ENCODE data around the gene CYBRD1. TPM values are rescaled to one million over a fixed set of nuclear protein-coding genes. Genes with fewer than 3 reads are reported as not detected.

The CYBRD1 gene
- total RNA-seq, 4 donors from 2014 or later, result 158 to 241 (median 194) TPM

- no peak for DNase-seq (ENCODE audit: low spot score in 2 of 2)
- TF ChIP-seq POLR2A (IDR thresholded peaks at IDR 0.05), result no peak
- TF ChIP-seq, protein P1, sequence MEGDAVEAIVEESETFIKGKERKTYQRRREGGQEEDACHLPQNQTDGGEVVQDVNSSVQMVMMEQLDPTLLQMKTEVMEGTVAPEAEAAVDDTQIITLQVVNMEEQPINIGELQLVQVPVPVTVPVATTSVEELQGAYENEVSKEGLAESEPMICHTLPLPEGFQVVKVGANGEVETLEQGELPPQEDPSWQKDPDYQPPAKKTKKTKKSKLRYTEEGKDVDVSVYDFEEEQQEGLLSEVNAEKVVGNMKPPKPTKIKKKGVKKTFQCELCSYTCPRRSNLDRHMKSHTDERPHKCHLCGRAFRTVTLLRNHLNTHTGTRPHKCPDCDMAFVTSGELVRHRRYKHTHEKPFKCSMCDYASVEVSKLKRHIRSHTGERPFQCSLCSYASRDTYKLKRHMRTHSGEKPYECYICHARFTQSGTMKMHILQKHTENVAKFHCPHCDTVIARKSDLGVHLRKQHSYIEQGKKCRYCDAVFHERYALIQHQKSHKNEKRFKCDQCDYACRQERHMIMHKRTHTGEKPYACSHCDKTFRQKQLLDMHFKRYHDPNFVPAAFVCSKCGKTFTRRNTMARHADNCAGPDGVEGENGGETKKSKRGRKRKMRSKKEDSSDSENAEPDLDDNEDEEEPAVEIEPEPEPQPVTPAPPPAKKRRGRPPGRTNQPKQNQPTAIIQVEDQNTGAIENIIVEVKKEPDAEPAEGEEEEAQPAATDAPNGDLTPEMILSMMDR (IDR thresholded peaks at IDR 0.05), result no peak
- intact Hi-C loops (cut with DNase I; ENCODE audit: low total_unique reads), result no loop called here
- 69 to 82% methylated on average over 5 of the region's 5 CpGs for WGBS, 2 donors
- H3K4me3 ChIP-seq (ENCODE audit: low read depth, poor library complexity, severe bottlenecking), result no peak overlapping the region
Observed at GRCh38 chr2:171575606-171576005, 53.3 kb downstream of the CYBRD1 start.

DNA sequence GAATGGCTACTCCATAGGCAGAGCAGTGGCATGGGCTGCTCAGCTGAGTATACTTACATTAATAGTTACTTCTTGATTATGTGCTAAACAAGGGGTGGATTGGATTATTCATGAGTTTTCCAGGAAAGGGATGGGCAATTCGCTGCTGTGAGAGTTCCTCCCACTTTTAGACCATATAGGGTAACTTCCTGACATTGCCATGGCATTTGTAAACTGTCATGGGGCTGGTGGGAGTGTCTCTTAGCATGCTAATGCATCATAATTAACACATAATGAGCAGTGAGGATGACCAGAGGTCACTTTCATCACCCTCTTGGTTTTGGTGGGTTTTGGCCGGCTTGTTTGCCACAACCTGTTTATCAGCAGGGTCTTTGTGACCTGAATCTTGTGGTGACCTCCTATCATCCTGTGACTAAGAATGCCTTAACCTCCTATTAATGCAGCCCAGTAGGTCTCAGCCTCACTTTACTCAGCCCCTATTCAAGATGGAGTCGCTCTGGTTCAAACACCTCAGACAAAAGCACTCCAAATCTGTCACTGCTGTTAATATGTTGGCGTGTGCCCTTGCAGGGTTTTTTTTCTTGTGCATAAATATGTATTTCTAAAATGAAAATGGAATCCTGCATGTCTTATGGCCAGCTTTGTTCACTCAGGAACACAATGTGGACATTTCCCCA is 56.0 kb downstream of the CYBRD1 start:
- TF ChIP-seq, protein P1 (IDR thresholded peaks at IDR 0.05), result no peak
- no peak for TF ChIP-seq POLR2A (IDR thresholded peaks at IDR 0.05)
- no peak overlapping the region for H3K4me3 ChIP-seq (ENCODE audit: low read depth, poor library complexity, severe bottlenecking)
- DNase-seq (ENCODE audit: low spot score in 2 of 2), result no peak
- intact Hi-C loops (cut with DNase I; ENCODE audit: low total_unique reads), result no loop called here
- WGBS, 2 donors, result 84 to 86% methylated on average over 4 of the region's 4 CpGs

DNA sequence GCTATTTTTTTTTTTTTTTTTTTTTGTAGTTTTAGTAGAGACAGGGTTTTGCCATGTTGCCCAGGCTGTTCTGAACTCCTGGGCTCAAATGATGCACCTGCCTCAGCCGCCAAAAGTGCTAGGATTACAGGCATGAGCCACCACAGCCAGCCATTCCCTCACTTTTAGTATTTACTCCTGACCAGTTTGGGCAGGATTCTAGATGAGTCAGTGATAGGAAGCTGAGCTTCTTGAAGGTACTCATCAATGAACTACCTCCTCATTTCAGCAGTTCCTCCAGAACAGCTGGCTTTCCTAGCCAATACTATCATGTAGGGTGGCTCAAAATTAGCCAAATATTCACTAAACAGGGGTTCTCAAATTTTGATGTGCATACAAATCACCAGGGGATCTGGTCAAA is 57.2 kb downstream of the CYBRD1 start:
- no peak for DNase-seq (ENCODE audit: low spot score in 2 of 2)
- H3K4me3 ChIP-seq (ENCODE audit: low read depth, poor library complexity, severe bottlenecking), result no peak overlapping the region
- WGBS, 2 donors, result 41 to 61% methylated on average over 1 of the region's 1 CpG
- TF ChIP-seq POLR2A (IDR thresholded peaks at IDR 0.05), result no peak
- TF ChIP-seq, protein P1 (IDR thresholded peaks at IDR 0.05), result no peak
- intact Hi-C loops (cut with DNase I; ENCODE audit: low total_unique reads), result no loop called here

GRCh38 chr2:171583566-171583965 is 61.3 kb downstream of the CYBRD1 start:
- H3K4me3 ChIP-seq (ENCODE audit: low read depth, poor library complexity, severe bottlenecking), result no peak overlapping the region
- intact Hi-C loops (cut with DNase I; ENCODE audit: low total_unique reads), result no loop called here
- no peak for DNase-seq (ENCODE audit: low spot score in 2 of 2)
- no peak for TF ChIP-seq POLR2A (IDR thresholded peaks at IDR 0.05)
- TF ChIP-seq, protein P1 (IDR thresholded peaks at IDR 0.05), result no peak
- 47 to 48% methylated on average over 1 of the region's 1 CpG for WGBS, 2 donors

GRCh38 chr2:171584001-171584400 is 61.7 kb downstream of the CYBRD1 start:
- TF ChIP-seq, protein P1 (IDR thresholded peaks at IDR 0.05), result no peak
- 55 to 63% methylated on average over 1 of the region's 1 CpG for WGBS, 2 donors
- intact Hi-C loops (cut with DNase I; ENCODE audit: low total_unique reads), result no loop called here
- no peak overlapping the region for H3K4me3 ChIP-seq (ENCODE audit: low read depth, poor library complexity, severe bottlenecking)
- DNase-seq (ENCODE audit: low spot score in 2 of 2), result no peak

GRCh38 chr2:171587132-171587531 is 64.9 kb downstream of the CYBRD1 start:
- intact Hi-C loops (cut with DNase I; ENCODE audit: low total_unique reads), result no loop called here
- no peak for DNase-seq (ENCODE audit: low spot score in 2 of 2)
- no peak overlapping the region for H3K4me3 ChIP-seq (ENCODE audit: low read depth, poor library complexity, severe bottlenecking)
- TF ChIP-seq POLR2A (IDR thresholded peaks at IDR 0.05), result no peak
- TF ChIP-seq, protein P1 (IDR thresholded peaks at IDR 0.05), result no peak
- 57 to 69% methylated on average over 4 of the region's 4 CpGs for WGBS, 2 donors
